GM19438 (cell line): ENCODE measurements around the gene C17orf100.
A peak's percentile ranks its signal among the peaks of the same experiment; 100 is the strongest.

Experiments
- ATAC-seq: cut with Tn5 transposase; IDR thresholded peaks from one replicate; pipeline ENCODE4 v1.9.1; 2021; ENCODE audit warnings: low read depth; ENCODE audit not compliant: unreplicated experiment

The C17orf100 gene

GRCh38 chr17:6651354-6651918, at the start of gene C17orf100, which contains the start of gene MED31:
Gene C17orf100 (plus strand): TSS chr17:6651762. CDS start chr17:6651914, 152 bp downstream.
Gene MED31 (minus strand): TSS chr17:6651605. CDS start chr17:6651528, 77 bp downstream.
- peak; percentile 93 for ATAC-seq

- ATAC-seq = no peak
Observed at GRCh38 chr17:6602141-6602540, 49.4 kb upstream of the C17orf100 start.

GRCh38 chr17:6603744-6604325, 47.7 kb upstream of the C17orf100 start:
- ATAC-seq = no peak

- ATAC-seq = no peak
Observed at GRCh38 chr17:6605142-6605541, 46.4 kb upstream of the C17orf100 start.

- ATAC-seq = no peak
Observed at GRCh38 chr17:6608321-6608720, 43.2 kb upstream of the C17orf100 start.

- ATAC-seq = no peak
Observed at GRCh38 chr17:6610011-6610410, 41.6 kb upstream of the C17orf100 start.

GRCh38 chr17:6611231-6611630, 40.3 kb upstream of the C17orf100 start:
- ATAC-seq = no peak

- ATAC-seq = no peak
Observed at GRCh38 chr17:6623941-6624340, 27.6 kb upstream of the C17orf100 start.

GRCh38 chr17:6626616-6627015, 24.9 kb upstream of the C17orf100 start:
- ATAC-seq = no peak

- no peak for ATAC-seq
Observed at GRCh38 chr17:6627019-6627418, 24.5 kb upstream of the C17orf100 start.

- no peak for ATAC-seq
Observed at GRCh38 chr17:6630390-6630789, 21.2 kb upstream of the C17orf100 start.

GRCh38 chr17:6632530-6632929, 19.0 kb upstream of the C17orf100 start:
- ATAC-seq = no peak

- no peak for ATAC-seq
Observed at GRCh38 chr17:6633263-6633662, 18.3 kb upstream of the C17orf100 start.

- ATAC-seq = no peak
Observed at GRCh38 chr17:6636105-6636504, 15.5 kb upstream of the C17orf100 start.

GRCh38 chr17:6636616-6637457, 14.7 kb upstream of the C17orf100 start:
- ATAC-seq = no peak

GRCh38 chr17:6637458-6637840, 14.1 kb upstream of the C17orf100 start:
- no peak for ATAC-seq

GRCh38 chr17:6638046-6638908, 13.3 kb upstream of the C17orf100 start:
- ATAC-seq = no peak

- ATAC-seq = no peak
Observed at GRCh38 chr17:6639014-6639585, 12.5 kb upstream of the C17orf100 start.

GRCh38 chr17:6639586-6640535, 11.7 kb upstream of the C17orf100 start:
- ATAC-seq = peak; percentile 15
